AG09309 (cell line): ENCODE results near the gene PRLR.
A peak's percentile ranks its signal among the peaks of the same experiment; 100 is the strongest.

ENCODE experiments used
- DNase-seq: peaks from one replicate; pipeline ENCODE4 v3.0.0-alpha.2; 2010; ENCODE audit warnings: low read depth
- H3K4me3 ChIP-seq: 2 replicates; pipeline ENCODE4 v1.5.1; 2011; ENCODE audit warnings: mild to moderate bottlenecking, low read depth, low read length, moderate library complexity; ENCODE audit not compliant: control insufficient read depth
- CTCF ChIP-seq: IDR thresholded peaks from 2 replicates; pipeline ENCODE4 v1.5.1; 2011; ENCODE audit warnings: mild to moderate bottlenecking, low read depth, low read length, inconsistent platforms; ENCODE audit not compliant: insufficient read depth, control insufficient read depth; ENCODE audit errors: missing control alignments

The PRLR gene

GRCh38 chr5:35201291-35201690, 29.0 kb downstream of the PRLR start:
- no peak for TF ChIP-seq CTCF
- H3K4me3 ChIP-seq = no peak overlapping the region
- no peak for DNase-seq

- DNase-seq = no peak
- no peak for TF ChIP-seq CTCF
- H3K4me3 ChIP-seq = no peak overlapping the region
Observed at GRCh38 chr5:35199886-35200285, 30.4 kb downstream of the PRLR start.

- DNase-seq = peak; percentile 13
- no peak overlapping the region for H3K4me3 ChIP-seq
- no peak for TF ChIP-seq CTCF
Observed at GRCh38 chr5:35198686-35199085, 31.6 kb downstream of the PRLR start.

- DNase-seq = peak; percentile 33
- no peak for TF ChIP-seq CTCF
- no peak overlapping the region for H3K4me3 ChIP-seq
Observed at GRCh38 chr5:35198075-35198474, 32.2 kb downstream of the PRLR start.

- no peak for TF ChIP-seq CTCF
- no peak for DNase-seq
- no peak overlapping the region for H3K4me3 ChIP-seq
Observed at GRCh38 chr5:35197351-35197750, 32.9 kb downstream of the PRLR start.

GRCh38 chr5:35195472-35195852, 34.8 kb downstream of the PRLR start:
- no peak for DNase-seq
- no peak overlapping the region for H3K4me3 ChIP-seq
- no peak for TF ChIP-seq CTCF
